Tibial nerve (tissue), 4 donors: Measurements from ENCODE around the gene RAB20. TPM values are rescaled to one million over a fixed set of nuclear protein-coding genes. Genes with fewer than 3 reads are reported as not detected.

Source experiments
- DNase-seq, 2 donors: peaks; one replicate each; pipeline ENCODE4 v3.0.0-alpha.2; 2019; ENCODE audit warnings: low spot score in 2 of 2
- H3K27ac ChIP-seq, 4 donors: fragments of 200-600 bp; sonication (generic) in 3 of 4; one replicate each; pipeline ENCODE4 v1.5.1; 2017 to 2019; ENCODE audit warnings: mild to moderate bottlenecking in 1 of 4
- H3K27me3 ChIP-seq, 2 donors: fragments of 200-600 bp; sonication (generic) in 1 of 2; one replicate each; pipeline versions ENCODE4 v1.5.1 to v1.6.0; 2017 to 2019
- H3K36me3 ChIP-seq, 3 donors: fragments of 200-600 bp; sonication (generic); one replicate each; pipeline ENCODE4 v1.5.1; 2018 to 2019
- H3K4me1 ChIP-seq, 4 donors: fragments of 200-600 bp; sonication (generic) in 3 of 4; one replicate each; pipeline ENCODE4 v1.5.1; 2017 to 2019
- H3K4me3 ChIP-seq, 4 donors: fragments of 200-600 bp; sonication (generic) in 3 of 4; one replicate each; pipeline ENCODE4 v1.5.1; 2017 to 2019; ENCODE audit warnings: mild to moderate bottlenecking in 1 of 4, moderate library complexity in 1 of 4
- H3K9me3 ChIP-seq, 4 donors: fragments of 200-600 bp; sonication (generic) in 3 of 4; one replicate each; pipeline ENCODE4 v1.5.1; 2017 to 2019
- EP300 ChIP-seq, 2 donors: sonication (generic); formaldehyde crosslinking; IDR thresholded peaks; one replicate each; pipeline ENCODE4 v1.6.1; 2017; ENCODE audit warnings: antibody characterized with exemption in 2 of 2, mild to moderate bottlenecking in 1 of 2
- POLR2A ChIP-seq, 2 donors: fragments of 450-650 bp; IDR thresholded peaks; one replicate each; pipeline ENCODE4 v1.6.1; 2017; ENCODE audit warnings: antibody characterized with exemption in 2 of 2, mild to moderate bottlenecking in 2 of 2, moderate library complexity in 2 of 2
- WGBS, 2 donors: methylation state at CpG; one replicate each; pipeline ENCODE4 v1.1.5; 2018; 5-methylcytosine and 5-hydroxymethylcytosine counted together
- total RNA-seq, 4 donors: library from RNA; depleted of rRNA; stranded (reverse); fragments of >200 nt; gene quantifications; one replicate each; pipeline ENCODE4 v1.1.0, GENCODE V29; 2016
- TF ChIP-seq, protein P1 (sequence below), 5 experiments: fragments of 200-600 bp in 3 of 5; fragments of 450-650 bp in 2 of 5; sonication (generic) in 3 of 5; IDR thresholded peaks; one replicate each; pipeline ENCODE4 v1.5.1; 2016 to 2019; ENCODE audit warnings: antibody characterized with exemption in 5 of 5, mild to moderate bottlenecking in 3 of 5, moderate library complexity in 2 of 5

RAB20 gene
- total RNA-seq, 4 donors from 2014 or later: 28.5 to 52.5 (median 30.2) TPM

DNA sequence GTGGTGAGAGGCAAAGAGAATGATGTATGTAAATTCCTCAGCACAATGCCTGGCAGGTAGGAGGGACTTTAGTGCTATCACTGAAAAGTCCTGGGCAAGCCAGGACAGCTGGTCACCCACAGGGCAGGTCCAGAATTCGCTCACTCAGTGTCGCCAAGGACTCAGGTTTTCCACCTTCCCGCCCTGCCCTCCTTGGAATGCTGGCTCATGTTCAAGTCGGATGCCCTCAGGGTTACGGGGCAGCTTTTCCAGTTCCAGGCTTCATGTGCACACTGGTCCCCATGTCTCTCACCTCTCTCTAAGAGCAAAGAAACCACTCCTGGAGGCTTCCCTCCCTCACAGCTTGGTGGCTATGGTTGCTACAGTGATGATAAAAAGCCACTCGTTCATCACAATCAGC lies 29.1 kb upstream of the RAB20 start:
- Histone ChIP-seq H3K36me3 (no peaks in the 10 kb centered on the region), H3K27ac (no peak overlapping the region), H3K4me1 (peaks cover 0 to 6% (median 0%) of the 10 kb centered on the region in 4 donors), H3K4me3 (no peak overlapping the region), H3K27me3 (no peaks in the 10 kb centered on the region), H3K9me3 (no peaks in the 10 kb centered on the region)
- TF ChIP-seq, protein P1, sequence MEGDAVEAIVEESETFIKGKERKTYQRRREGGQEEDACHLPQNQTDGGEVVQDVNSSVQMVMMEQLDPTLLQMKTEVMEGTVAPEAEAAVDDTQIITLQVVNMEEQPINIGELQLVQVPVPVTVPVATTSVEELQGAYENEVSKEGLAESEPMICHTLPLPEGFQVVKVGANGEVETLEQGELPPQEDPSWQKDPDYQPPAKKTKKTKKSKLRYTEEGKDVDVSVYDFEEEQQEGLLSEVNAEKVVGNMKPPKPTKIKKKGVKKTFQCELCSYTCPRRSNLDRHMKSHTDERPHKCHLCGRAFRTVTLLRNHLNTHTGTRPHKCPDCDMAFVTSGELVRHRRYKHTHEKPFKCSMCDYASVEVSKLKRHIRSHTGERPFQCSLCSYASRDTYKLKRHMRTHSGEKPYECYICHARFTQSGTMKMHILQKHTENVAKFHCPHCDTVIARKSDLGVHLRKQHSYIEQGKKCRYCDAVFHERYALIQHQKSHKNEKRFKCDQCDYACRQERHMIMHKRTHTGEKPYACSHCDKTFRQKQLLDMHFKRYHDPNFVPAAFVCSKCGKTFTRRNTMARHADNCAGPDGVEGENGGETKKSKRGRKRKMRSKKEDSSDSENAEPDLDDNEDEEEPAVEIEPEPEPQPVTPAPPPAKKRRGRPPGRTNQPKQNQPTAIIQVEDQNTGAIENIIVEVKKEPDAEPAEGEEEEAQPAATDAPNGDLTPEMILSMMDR (IDR thresholded peaks at IDR 0.05): no peak
- WGBS, 2 donors: 75 to 79% methylated on average over 5 to 6 of the region's 6 CpGs
- no peak for DNase-seq

DNA sequence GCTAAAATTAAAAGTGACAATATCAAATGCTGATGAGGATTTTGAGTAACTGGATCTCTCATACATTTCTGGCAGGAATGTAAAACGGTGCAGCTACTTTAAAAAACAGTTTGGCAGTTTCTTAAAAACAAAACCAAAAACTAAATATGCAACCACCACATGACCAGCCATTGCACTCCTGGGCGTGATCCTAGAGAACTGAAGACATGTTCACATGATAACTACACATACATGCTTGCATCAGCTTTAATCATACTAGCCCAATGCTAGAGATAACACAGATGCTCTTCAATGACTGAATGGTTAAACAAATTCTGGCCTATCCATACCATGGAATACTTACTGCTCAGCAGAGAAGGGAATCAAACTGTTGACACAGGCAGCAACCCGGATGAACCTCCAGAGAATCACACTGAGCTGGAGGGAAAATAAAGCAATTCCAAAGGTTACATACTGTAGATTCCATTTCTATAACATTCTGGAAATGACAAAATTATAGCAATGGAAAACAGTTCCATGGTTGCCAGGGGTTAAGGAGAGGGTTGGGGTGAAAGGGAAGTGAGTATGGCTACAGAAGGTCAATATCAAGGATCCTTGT lies 28.4 kb upstream of the RAB20 start:
- peaks cover 0 to 6% (median 0%) of the 10 kb centered on the region in 4 donors for H3K4me1 ChIP-seq
- no peaks in the 10 kb centered on the region for H3K27me3 ChIP-seq
- no peak overlapping the region for H3K27ac ChIP-seq
- no peaks in the 10 kb centered on the region for H3K36me3 ChIP-seq
- H3K4me3 ChIP-seq: no peak overlapping the region
- DNase-seq: no peak
- H3K9me3 ChIP-seq: no peaks in the 10 kb centered on the region
- TF ChIP-seq, protein P1 (IDR thresholded peaks at IDR 0.05): no peak
- TF ChIP-seq POLR2A (IDR thresholded peaks at IDR 0.05): no peak
- TF ChIP-seq EP300 (IDR thresholded peaks at IDR 0.05): no peak
- WGBS, 2 donors: 36 to 44% methylated on average over 3 of the region's 3 CpGs

DNA sequence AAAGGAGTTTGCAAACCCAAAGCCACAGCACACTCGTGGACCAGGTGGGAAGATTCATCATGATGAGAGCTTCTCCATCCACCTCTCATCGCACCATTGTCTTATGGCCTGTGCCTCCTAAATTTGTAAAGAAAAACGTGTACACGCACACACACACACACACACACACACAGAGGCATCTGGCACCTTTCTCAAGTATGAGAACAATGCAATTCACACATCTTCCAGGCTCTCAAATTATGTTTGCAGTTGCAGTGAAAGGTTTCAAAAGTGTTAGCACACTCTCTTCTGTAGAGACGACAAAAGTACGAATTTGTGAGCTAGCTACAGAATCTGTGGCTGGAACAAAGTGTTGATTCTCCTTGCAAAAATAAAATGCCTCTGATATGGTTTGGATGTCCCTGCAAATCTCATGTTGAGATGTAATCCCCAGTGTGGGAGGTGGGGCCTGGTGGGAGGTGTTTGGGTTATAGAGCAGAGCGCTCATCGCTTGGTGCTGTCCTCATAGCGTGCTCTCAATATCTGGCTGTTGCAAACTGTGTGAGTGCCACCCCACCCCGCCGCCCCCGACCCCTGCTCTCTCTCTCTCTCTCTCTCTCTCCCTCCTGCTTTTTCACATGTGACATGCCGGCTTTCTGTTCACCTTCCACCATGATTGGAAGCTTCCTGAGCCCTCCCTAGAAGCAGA lies 21.8 kb upstream of the RAB20 start:
- no peak overlapping the region for H3K27ac ChIP-seq
- H3K4me3 ChIP-seq: no peak overlapping the region
- no peaks in the 10 kb centered on the region for H3K27me3 ChIP-seq
- TF ChIP-seq POLR2A (IDR thresholded peaks at IDR 0.05): no peak
- no peak for TF ChIP-seq EP300 (IDR thresholded peaks at IDR 0.05)
- TF ChIP-seq, protein P1 (IDR thresholded peaks at IDR 0.05): no peak
- 88% methylated on average over 13 of the region's 13 CpGs for WGBS, 2 donors
- peaks cover 0 to 4% (median 0%) of the 10 kb centered on the region in 4 donors for H3K4me1 ChIP-seq
- no peaks in the 10 kb centered on the region for H3K9me3 ChIP-seq
- no peaks in the 10 kb centered on the region for H3K36me3 ChIP-seq
- no peak for DNase-seq

DNA sequence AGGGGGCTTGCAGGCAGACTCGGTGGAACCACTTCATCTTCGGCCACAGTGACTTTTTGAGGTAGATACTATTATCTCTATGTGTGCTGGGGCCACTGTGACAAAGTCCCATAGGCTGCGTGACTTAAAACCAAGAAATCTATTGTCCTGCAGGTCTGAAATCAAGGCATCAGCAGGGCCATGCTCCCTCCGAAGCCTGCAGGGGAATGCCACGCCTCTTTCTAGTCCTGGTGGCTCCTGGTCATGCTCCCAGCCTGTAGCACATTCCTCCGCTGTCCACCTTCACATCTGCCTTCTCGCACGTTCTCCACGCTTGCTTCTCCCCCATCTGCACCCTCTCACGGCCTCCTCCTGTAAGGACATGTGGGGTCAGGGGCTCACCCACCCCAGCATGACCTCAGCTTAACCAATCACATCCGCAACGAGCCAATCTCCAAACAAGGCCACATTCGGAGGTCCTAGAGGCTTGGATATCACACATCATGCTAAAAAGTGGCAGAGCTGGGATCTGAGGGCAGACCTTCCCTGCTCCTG lies 21.0 kb upstream of the RAB20 start:
- DNase-seq: no peak
- 92% methylated on average over 13 of the region's 13 CpGs for WGBS, 2 donors
- TF ChIP-seq, protein P1 (IDR thresholded peaks at IDR 0.05): no peak
- no peak for TF ChIP-seq POLR2A (IDR thresholded peaks at IDR 0.05)
- TF ChIP-seq EP300 (IDR thresholded peaks at IDR 0.05): no peak
- Histone ChIP-seq H3K4me3 (no peak overlapping the region), H3K27ac (no peak overlapping the region), H3K27me3 (no peaks in the 10 kb centered on the region), H3K4me1 (peaks cover 0 to 11% (median 0%) of the 10 kb centered on the region in 4 donors), H3K36me3 (no peaks in the 10 kb centered on the region), H3K9me3 (no peaks in the 10 kb centered on the region)

DNA sequence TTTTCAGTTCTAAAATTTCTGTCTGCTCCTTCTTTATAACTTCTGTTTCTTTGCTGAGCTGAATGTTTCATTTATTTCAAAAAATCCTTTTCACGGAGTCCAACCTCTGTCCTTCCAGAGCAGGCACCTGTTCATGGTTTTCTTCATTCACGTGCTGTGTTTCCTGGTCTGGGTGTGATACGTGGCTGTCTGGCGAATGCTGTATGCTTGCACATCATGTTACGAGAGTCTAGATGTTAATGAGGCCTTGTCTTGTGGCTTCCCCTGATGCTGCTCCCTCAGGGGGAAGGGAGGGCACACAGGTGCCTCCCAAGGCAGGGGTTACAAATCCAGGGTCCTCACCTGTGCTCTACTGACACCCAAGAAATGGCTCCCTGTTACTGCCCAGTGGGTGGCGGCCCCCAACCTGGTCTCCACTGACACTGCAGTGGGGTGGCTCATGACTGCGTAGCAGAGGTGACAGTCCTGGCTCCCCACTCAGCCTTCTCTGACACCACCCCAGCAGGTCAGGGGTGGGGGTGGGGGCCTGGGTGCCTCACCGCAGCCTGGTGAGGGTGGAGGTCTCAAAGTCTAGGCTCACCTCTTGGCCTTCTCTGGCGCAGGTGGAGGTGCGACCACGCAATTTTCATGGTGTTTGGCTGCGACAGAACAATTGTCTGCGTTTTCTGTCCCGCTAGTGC lies 20.1 kb upstream of the RAB20 start:
- WGBS, 2 donors: 88 to 89% methylated on average over 13 to 14 of the region's 14 CpGs
- peaks cover 0 to 11% (median 0%) of the 10 kb centered on the region in 4 donors for H3K4me1 ChIP-seq
- no peak overlapping the region for H3K27ac ChIP-seq
- no peak for DNase-seq
- no peaks in the 10 kb centered on the region for H3K36me3 ChIP-seq
- H3K27me3 ChIP-seq: no peaks in the 10 kb centered on the region
- no peak for TF ChIP-seq EP300 (IDR thresholded peaks at IDR 0.05)
- TF ChIP-seq POLR2A (IDR thresholded peaks at IDR 0.05): no peak
- TF ChIP-seq, protein P1 (IDR thresholded peaks at IDR 0.05): no peak
- H3K4me3 ChIP-seq: no peak overlapping the region
- H3K9me3 ChIP-seq: no peaks in the 10 kb centered on the region
